Left ventricle myocardium superior (tissue), 1 donor: ENCODE results near the gene CD72. TPM values are rescaled to one million over a fixed set of nuclear protein-coding genes. Genes with fewer than 3 reads are reported as not detected.
"Not testable (repeated sequence)": the region's sequence is repeated elsewhere in the genome, so short reads cannot be mapped to it uniquely, and the experiment has no call there.

Source experiments
- ATAC-seq: fragments of 200-7000 bp; cut with Tn5 transposase; one replicate; pipeline ENCODE4 v1.9.1; 2020; ENCODE audit warnings: mild to moderate bottlenecking, moderate library complexity
- DNase-seq: peaks from one replicate; pipeline ENCODE4 v3.0.0-alpha.2; 2020
- intact Hi-C: fragments of 100-400 bp; cut with micrococcal nuclease; formaldehyde crosslinking; loops from one replicate; pipeline ENCODE4 v1.11.0; 2022
- total RNA-seq: library from RNA; stranded (reverse); fragmentation: NEBNext Ultra II Directional; extraction: Animal tissue kit (Norgen Biotek cat#: 25700); gene quantifications from one replicate; pipeline ENCODE4 v1.2.1, GENCODE V29; 2021
- donor health status: DM: no; HTN: yes; CAD: no; lungs with severe emphysema.

Gene CD72
- total RNA-seq, 1 donor from 2014 or later, result 0.77 TPM

GRCh38 chr9:35651956-35652828, 34.0 kb upstream of the CD72 start:
- no peak for DNase-seq
- ATAC-seq, result no peak
- intact Hi-C loops, result no loop called here

DNA sequence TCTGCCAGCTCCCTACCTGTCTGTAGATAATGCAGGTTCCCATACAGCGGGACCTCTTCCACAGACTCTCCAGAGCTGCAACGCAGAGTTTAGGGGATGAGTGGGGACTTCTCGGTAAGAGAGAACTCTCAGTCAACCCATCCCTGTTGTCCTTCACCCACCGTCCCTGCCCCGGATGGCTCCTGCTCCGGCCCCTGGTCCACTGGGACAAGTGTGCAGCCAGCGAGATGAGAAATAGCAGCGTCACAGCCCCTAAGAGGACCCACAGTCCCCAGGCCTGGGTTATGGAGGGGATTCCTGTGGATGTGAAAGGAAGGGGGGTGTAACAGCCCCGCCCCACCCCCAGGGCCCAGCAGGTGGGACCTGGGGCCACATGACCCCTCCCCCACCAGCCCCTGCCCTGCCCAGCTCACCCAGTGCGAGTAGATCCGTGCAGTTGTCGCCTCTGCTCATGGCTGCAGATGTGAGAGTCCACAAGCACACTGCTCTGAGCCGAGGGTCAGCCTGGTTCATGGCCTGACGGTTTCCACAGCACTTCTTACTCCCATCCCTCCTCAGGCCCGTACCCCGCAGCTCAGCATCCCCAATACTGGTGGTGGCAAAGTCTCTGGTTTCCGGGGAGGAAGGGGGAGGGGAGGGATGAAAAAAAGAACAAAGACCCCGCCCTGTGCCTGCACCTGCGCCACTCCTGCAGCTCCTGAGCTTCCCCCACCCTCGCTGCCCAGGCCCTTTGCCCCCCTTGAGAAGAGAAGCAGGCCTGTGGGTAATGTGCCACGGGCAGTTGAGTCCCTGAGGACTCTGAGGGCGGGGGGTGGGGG, 32.3 kb upstream of the CD72 start, which contains the start of gene SIT1:
TSS of gene SIT1 (minus strand) at position 591 of the 818 bp plus-strand sequence. CDS start at position 513, 78 bp downstream.
- DNase-seq (no peak), ATAC-seq (no peak)
- intact Hi-C loops, result no loop called here

DNA sequence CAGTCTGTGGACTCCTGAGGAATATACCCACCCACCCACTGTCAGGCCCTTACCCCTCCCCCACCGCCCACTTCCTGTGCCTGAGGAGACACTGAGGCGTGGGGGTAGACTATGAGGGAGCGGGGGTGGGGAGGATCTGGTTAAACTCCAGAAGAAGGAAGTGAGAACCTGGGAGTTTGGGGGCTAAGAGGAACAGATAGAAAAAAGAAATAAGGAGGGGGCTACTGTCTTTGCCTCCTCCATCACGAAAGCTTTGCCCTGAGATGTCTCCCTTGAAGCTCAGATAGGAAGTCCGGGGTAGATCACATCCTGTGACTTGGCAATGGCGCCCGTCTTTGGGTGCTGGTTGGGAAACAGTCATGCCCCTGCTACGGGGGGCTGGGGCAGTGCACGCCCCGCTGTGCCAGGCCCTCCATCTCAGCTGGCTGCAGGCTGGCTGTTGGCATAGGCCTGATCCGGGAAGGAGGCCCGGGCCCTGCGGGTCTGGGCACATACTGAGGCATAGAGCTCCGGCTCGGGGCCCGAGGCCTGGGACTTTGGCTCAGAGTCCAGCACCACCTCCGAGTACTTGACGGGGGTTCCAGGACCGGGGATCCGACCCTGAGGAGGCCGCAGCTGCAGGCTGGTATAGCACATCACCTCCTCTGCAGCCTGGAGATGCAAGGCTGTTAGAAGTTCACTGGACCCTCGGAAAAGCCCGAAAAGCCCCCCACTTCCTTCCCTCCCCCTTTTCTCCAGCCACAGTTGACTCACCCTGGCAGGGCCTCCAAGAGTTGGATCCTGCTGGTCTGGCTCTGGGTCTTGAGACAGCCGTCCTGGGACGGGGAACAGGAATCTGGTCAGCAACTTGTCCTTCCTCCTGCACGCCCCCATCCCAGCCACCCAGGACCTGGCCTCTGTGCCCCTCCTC, 31.5 kb upstream of the CD72 start:
- peak; percentile 47 for DNase-seq
- no peak for ATAC-seq
- intact Hi-C loops, result no loop called here

GRCh38 chr9:35646533-35647265, 28.5 kb upstream of the CD72 start:
- DNase-seq (peak; percentile 96), ATAC-seq (peak; percentile 97)
- intact Hi-C loops, result no loop called here

GRCh38 chr9:35646153-35646532, 27.9 kb upstream of the CD72 start:
- intact Hi-C loops, result no loop called here
- DNase-seq (no peak), ATAC-seq (peak; percentile 45)

GRCh38 chr9:35645736-35646135, 27.5 kb upstream of the CD72 start:
- DNase-seq, ATAC-seq, intact Hi-C loops: not testable (repeated sequence)

DNA sequence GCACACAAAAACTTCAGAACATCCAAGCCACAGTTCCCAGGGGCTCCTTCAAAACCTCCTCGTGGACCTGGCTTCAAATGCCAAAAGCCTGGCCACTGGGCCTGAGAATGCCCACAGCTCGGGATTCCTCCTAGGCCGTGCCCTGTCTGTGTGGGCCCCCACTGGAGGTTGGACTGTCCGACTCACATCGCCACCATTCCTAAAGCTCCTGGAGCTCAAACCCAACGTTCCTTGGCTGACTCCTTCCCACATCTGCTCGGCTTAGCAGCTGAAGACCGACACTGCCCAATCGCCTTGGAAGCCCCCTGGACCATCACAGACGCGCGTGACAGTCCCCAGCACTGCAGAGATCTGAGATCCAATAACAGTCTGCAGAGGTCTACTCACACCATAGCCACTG, 24.8 kb upstream of the CD72 start:
- ATAC-seq (no peak), DNase-seq (no peak)
- intact Hi-C loops, result no loop called here

DNA sequence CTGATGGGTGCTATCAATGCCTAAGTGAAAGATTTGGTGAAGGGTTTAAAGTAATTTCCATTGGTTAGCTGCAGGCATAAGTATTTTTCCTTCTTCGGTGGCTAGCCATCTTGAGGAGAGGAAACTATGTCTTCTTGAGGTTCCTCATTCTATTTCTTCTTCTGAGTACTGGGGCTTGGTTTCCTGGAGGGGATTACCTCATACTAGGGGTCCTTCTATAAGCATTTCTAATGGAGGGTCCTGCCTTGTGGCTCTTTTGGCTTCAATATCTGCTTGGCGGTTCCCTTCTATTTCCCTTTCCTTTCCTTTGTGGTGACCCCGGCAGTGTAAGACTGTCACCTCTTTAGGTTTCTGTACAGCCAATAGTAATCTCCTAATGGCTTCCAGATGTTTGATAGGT, 23.3 kb upstream of the CD72 start:
- intact Hi-C loops, DNase-seq, ATAC-seq: not testable (repeated sequence)

- intact Hi-C loops, ATAC-seq: not testable (repeated sequence)
These were observed 22.2 kb upstream of the CD72 start for GRCh38 chr9:35640431-35640830.

DNA sequence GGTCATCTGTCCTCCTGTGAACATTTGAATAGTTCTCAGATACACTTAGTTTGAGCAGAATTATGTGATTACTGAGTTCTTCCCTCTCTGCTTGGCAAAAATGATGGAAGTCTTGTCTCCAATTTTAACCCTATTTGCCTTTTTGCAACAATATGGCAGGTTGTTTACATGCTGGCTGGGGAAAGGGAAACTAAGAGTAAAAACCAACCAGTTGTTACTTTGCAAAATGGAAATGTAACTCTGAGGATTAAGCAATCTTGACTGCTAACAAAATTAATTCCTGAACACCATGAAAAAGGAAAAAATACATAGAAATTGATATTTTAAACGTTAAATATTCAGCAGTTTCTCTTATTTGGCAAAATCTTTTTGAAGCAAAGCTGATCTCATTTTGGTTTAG, 21.4 kb upstream of the CD72 start:
- ATAC-seq (no peak), DNase-seq (no peak)
- intact Hi-C loops, result no loop called here

More at GRCh38 chr9:35640431-35640830, 22.2 kb upstream of the CD72 start:
- DNase-seq, result not testable (repeated sequence)

DNA sequence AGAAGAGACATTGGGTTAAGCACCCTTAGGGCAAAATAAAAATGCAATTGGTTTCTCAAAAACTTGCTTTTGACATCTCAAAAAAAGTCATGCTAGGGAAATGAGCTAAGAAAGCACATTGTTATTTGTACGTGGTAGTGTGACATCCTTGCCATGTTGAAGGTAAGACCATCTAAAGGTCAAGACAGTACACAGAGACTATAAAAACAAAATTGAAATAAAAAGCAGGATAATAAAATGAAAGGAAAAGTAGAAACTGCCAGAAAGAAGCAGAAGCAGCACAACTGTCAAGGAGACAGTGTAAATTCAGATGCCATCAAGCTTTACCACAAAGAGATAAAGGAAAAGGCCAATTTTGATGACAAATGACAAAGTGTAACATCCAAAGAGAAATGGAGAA, 21.0 kb upstream of the CD72 start:
- ATAC-seq, DNase-seq, intact Hi-C loops: not testable (repeated sequence)

DNA sequence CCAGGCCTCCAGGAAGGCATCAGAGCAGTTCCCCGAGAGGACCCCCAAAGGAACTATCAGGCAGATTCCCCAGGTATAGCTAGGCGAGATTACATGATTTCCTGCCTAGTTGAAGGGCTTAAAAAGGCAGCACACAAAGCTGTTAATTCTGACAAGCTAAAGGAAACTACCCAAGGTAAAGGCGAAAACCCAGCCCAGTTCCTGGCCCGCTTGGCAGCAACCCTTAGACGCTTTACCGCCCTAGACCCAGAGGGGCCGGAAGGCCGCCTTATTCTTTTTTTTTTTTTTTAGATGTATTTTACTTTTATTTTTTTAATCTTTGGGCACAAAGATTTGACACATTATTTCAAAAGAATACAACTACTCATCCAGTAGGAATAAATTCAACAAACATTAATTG, 20.5 kb upstream of the CD72 start:
- ATAC-seq, intact Hi-C loops, DNase-seq: not testable (repeated sequence)

GRCh38 chr9:35637427-35637955, 19.3 kb upstream of the CD72 start:
- intact Hi-C loops, DNase-seq, ATAC-seq: not testable (repeated sequence)

DNA sequence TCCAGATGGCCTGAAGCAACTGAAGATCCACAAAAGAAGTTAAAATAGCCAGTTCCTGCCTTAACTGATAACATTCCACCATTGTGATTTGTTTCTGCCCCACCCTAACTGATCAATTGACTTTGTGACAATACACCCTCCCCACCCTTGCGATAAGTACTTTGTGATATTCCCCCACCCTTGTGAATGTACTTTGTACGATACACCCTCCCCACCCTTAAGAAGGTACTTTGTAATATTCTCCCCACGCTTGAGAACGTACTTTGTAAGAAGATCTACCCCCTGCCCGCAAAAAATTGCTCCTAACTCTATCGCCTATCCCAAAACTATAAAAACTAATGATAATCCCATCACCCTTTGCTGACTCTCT, 18.6 kb upstream of the CD72 start:
- intact Hi-C loops, ATAC-seq, DNase-seq: not testable (repeated sequence)

DNA sequence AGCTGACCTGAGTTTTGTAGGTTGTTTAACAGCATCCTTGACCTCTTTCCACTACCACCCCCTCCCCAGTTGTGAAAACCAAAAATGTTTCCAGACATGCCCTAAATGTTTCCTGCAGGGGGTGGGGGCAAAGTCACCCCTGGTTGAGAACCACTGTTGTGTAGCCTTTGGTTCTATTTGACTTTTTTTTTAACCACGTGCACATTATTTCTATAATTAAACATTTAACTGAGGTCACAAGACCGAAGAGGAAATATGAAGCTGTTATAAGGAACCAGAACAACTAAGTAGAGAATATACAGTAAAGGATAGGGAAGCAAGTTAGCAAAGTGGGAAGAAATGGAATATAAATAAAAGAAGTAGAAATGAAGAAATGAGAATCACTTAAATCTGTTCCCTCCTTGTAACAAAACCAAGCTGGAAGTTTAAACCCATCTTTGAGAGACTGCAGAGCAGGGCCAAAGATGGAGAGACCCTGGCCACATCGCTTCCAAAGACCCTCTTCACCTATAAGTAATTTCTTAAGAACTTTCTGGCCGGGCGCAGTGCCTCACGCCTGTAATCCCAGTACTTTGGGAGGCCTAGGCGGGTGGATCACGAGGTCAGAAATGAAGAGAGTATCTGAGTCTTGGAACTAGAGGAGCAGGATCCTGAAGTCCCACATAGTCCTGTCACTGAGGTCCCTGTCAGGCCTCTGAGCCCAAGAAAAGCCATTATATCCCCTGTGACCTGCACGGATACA, 18.1 kb upstream of the CD72 start:
- ATAC-seq, result peak; percentile 48
- intact Hi-C loops, result no loop called here
- DNase-seq, result no peak

DNA sequence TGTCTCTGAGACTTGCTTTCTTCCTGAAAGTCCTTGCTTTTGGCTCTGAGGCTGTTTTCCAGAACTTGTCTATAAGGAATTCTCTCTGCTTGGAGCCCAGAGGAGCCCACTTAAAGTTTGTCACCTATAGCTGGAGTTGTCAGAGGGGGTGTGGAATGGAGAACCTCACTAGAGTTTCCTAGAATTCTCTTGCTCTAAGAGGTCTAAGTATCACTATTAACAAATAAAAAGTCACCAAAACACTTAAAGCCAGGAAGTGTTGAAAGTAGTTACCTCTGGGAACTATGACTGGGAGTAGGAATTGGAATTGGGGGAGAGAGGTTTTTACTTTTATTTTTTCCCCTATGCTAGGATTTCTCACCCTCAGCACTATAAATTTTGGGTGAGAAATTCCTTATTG, 17.5 kb upstream of the CD72 start:
- intact Hi-C loops, result no loop called here
- ATAC-seq, result no peak
- DNase-seq, result no peak

DNA sequence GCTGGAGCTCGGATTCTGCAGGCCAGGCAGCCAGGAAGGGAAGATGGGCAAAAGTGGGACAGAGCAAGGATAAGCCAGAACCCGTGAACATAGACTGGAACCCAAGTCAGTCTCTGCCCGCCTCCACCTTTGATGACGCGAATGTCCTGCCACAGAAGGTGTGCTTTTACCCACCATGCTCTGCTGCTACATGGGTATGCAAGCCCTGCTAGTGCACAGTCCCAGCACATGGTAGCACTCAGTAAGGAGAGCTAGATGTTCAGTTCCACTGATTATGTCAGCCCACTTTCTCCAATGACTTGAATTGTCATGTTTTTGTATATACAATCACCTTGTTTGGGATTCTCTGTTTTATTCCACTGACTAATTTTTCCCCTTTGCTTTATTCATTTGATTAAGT, 11.4 kb upstream of the CD72 start:
- intact Hi-C loops, result no loop called here
- DNase-seq (no peak), ATAC-seq (no peak)
